IPS DF 6.9 (cell line): ENCODE data around the gene CFAP70.

Experiments used
- DNase-seq: peaks from one replicate; pipeline ENCODE4 v3.0.0-alpha.2; 2013; ENCODE audit warnings: low read depth, low spot score
- H3K27ac ChIP-seq: one replicate; pipeline ENCODE4 v1.5.1; 2013; ENCODE audit warnings: low read length, control low read depth
- H3K27me3 ChIP-seq: 2 replicates; pipeline ENCODE4 v1.6.1; 2013; ENCODE audit warnings: mild to moderate bottlenecking, low read length; ENCODE audit not compliant: control insufficient read depth, insufficient read depth
- H3K36me3 ChIP-seq: 2 replicates; pipeline ENCODE4 v1.6.1; 2013; ENCODE audit warnings: low read length; ENCODE audit not compliant: control insufficient read depth, insufficient read depth
- H3K4me1 ChIP-seq: 2 replicates; pipeline ENCODE4 v1.6.1; 2013; ENCODE audit warnings: low read length; ENCODE audit not compliant: control insufficient read depth, insufficient read depth
- H3K4me3 ChIP-seq: 2 replicates; pipeline ENCODE4 v1.5.1; 2013; ENCODE audit warnings: mild to moderate bottlenecking, low read length
- H3K9me3 ChIP-seq: 2 replicates; pipeline ENCODE4 v1.6.1; 2013; ENCODE audit warnings: low read length, inconsistent platforms; ENCODE audit not compliant: control insufficient read depth, insufficient read depth
- WGBS: extraction: QIAGEN DNeasy Blood & Tissue Kit; methylation state at CpG from one replicate; pipeline ENCODE4 v1.1.7; 2013; ENCODE audit warnings: mixed read lengths, missing lambda C conversion rate; ENCODE audit not compliant: insufficient read length, insufficient coverage; 5-methylcytosine and 5-hydroxymethylcytosine counted together

Gene CFAP70

GRCh38 chr10:73306171-73306708 is 52.4 kb downstream of the CFAP70 start:
- no peaks in the 10 kb centered on the region for H3K9me3 ChIP-seq
- H3K4me3 ChIP-seq: no peak overlapping the region
- H3K4me1 ChIP-seq: no peaks in the 10 kb centered on the region
- H3K27me3 ChIP-seq: no peaks in the 10 kb centered on the region
- H3K36me3 ChIP-seq: no peaks in the 10 kb centered on the region
- no peak overlapping the region for H3K27ac ChIP-seq
- DNase-seq: no peak

- no peak overlapping the region for H3K27ac ChIP-seq
- no peak overlapping the region for H3K4me3 ChIP-seq
- H3K9me3 ChIP-seq: no peaks in the 10 kb centered on the region
- no peaks in the 10 kb centered on the region for H3K4me1 ChIP-seq
- no peaks in the 10 kb centered on the region for H3K36me3 ChIP-seq
- no CpG with 5 or more reads among the region's 3 CpGs for WGBS
- no peaks in the 10 kb centered on the region for H3K27me3 ChIP-seq
- no peak for DNase-seq
Observed at GRCh38 chr10:73296946-73297345, 61.7 kb downstream of the CFAP70 start.

GRCh38 chr10:73293461-73293860 is 65.2 kb downstream of the CFAP70 start:
- no CpG with 5 or more reads among the region's 3 CpGs for WGBS
- no peak for DNase-seq
- no peaks in the 10 kb centered on the region for H3K9me3 ChIP-seq
- no peak overlapping the region for H3K27ac ChIP-seq
- no peaks in the 10 kb centered on the region for H3K36me3 ChIP-seq
- H3K4me1 ChIP-seq: no peaks in the 10 kb centered on the region
- no peak overlapping the region for H3K4me3 ChIP-seq
- no peaks in the 10 kb centered on the region for H3K27me3 ChIP-seq

GRCh38 chr10:73289958-73290357 is 68.7 kb downstream of the CFAP70 start:
- Histone ChIP-seq H3K27me3 (no peaks in the 10 kb centered on the region), H3K36me3 (no peaks in the 10 kb centered on the region), H3K27ac (no peak overlapping the region), H3K4me1 (no peaks in the 10 kb centered on the region), H3K9me3 (no peaks in the 10 kb centered on the region), H3K4me3 (no peak overlapping the region)
- no peak for DNase-seq
- no CpG with 5 or more reads among the region's 1 CpG for WGBS

GRCh38 chr10:73287441-73287840 is 71.2 kb downstream of the CFAP70 start:
- Histone ChIP-seq H3K4me3 (no peak overlapping the region), H3K9me3 (no peaks in the 10 kb centered on the region), H3K27me3 (no peaks in the 10 kb centered on the region), H3K36me3 (no peaks in the 10 kb centered on the region), H3K27ac (no peak overlapping the region), H3K4me1 (no peaks in the 10 kb centered on the region)
- no CpG with 5 or more reads among the region's 1 CpG for WGBS
- no peak for DNase-seq

GRCh38 chr10:73281097-73281496 is 77.6 kb downstream of the CFAP70 start:
- Histone ChIP-seq H3K9me3 (no peaks in the 10 kb centered on the region), H3K4me1 (no peaks in the 10 kb centered on the region), H3K27me3 (no peaks in the 10 kb centered on the region), H3K27ac (no peak overlapping the region), H3K36me3 (no peaks in the 10 kb centered on the region), H3K4me3 (no peak overlapping the region)
- WGBS: no CpG with 5 or more reads among the region's 3 CpGs
- DNase-seq: no peak

GRCh38 chr10:73264423-73264822 is 94.2 kb downstream of the CFAP70 start:
- Histone ChIP-seq H3K27ac (no peak overlapping the region), H3K27me3 (no peaks in the 10 kb centered on the region), H3K4me3 (no peak overlapping the region), H3K4me1 (no peaks in the 10 kb centered on the region), H3K9me3 (no peaks in the 10 kb centered on the region), H3K36me3 (no peaks in the 10 kb centered on the region)
- no CpG with 5 or more reads among the region's 2 CpGs for WGBS
- DNase-seq: no peak

GRCh38 chr10:73263693-73264347 is 94.8 kb downstream of the CFAP70 start:
- no peaks in the 10 kb centered on the region for H3K4me1 ChIP-seq
- H3K4me3 ChIP-seq: no peak overlapping the region
- WGBS: no CpG with 5 or more reads among the region's 1 CpG
- no peaks in the 10 kb centered on the region for H3K27me3 ChIP-seq
- H3K36me3 ChIP-seq: no peaks in the 10 kb centered on the region
- no peak for DNase-seq
- H3K9me3 ChIP-seq: no peaks in the 10 kb centered on the region
- no peak overlapping the region for H3K27ac ChIP-seq

- no peak for DNase-seq
- no CpG with 5 or more reads among the region's 5 CpGs for WGBS
- no peaks in the 10 kb centered on the region for H3K36me3 ChIP-seq
- no peak overlapping the region for H3K27ac ChIP-seq
- H3K4me3 ChIP-seq: no peak overlapping the region
- no peaks in the 10 kb centered on the region for H3K4me1 ChIP-seq
- H3K9me3 ChIP-seq: no peaks in the 10 kb centered on the region; the same call in 1 of the 2 replicates
- no peaks in the 10 kb centered on the region for H3K27me3 ChIP-seq
Observed at GRCh38 chr10:73262880-73263555, 95.6 kb downstream of the CFAP70 start.

- no peak for DNase-seq
- Histone ChIP-seq H3K36me3 (no peaks in the 10 kb centered on the region), H3K27ac (no peak overlapping the region), H3K9me3 (no peaks in the 10 kb centered on the region; the same call in 1 of the 2 replicates), H3K4me1 (no peaks in the 10 kb centered on the region), H3K27me3 (no peaks in the 10 kb centered on the region), H3K4me3 (no peak overlapping the region)
- WGBS: no CpG with 5 or more reads among the region's 4 CpGs
Observed at GRCh38 chr10:73262105-73262730, 96.4 kb downstream of the CFAP70 start.
